KOPT-K1 (cell line): ENCODE measurements around the gene IDS.
"Not testable (repeated sequence)": the region's sequence is repeated elsewhere in the genome, so short reads cannot be mapped to it uniquely, and the experiment has no call there.

Experiments
- H3K27ac ChIP-seq: fragments of 200-600 bp; sonication (generic); 2 replicates; pipeline ENCODE4 v1.5.1; 2016; ENCODE audit warnings: antibody characterized with exemption, mild to moderate bottlenecking, low read depth, low read length; ENCODE audit not compliant: poor library complexity, severe bottlenecking
- H3K36me3 ChIP-seq: fragments of 200-600 bp; sonication (generic); 2 replicates; pipeline ENCODE4 v1.5.1; 2017; ENCODE audit warnings: antibody characterized with exemption, mild to moderate bottlenecking, low read length, moderate library complexity; ENCODE audit not compliant: insufficient read depth
- H3K9me3 ChIP-seq: fragments of 200-600 bp; sonication (generic); 2 replicates; pipeline ENCODE4 v1.5.1; 2017; ENCODE audit warnings: antibody characterized with exemption, low read length, mild to moderate bottlenecking; ENCODE audit not compliant: insufficient read depth, poor library complexity, severe bottlenecking

IDS gene

GRCh38 chrX:149537474-149537873 is 32.4 kb upstream of the IDS start:
- not testable (repeated sequence) for H3K36me3 ChIP-seq, H3K9me3 ChIP-seq, H3K27ac ChIP-seq

GRCh38 chrX:149534926-149535602 is 30.0 kb upstream of the IDS start:
- not testable (repeated sequence) for H3K9me3 ChIP-seq, H3K36me3 ChIP-seq, H3K27ac ChIP-seq

DNA sequence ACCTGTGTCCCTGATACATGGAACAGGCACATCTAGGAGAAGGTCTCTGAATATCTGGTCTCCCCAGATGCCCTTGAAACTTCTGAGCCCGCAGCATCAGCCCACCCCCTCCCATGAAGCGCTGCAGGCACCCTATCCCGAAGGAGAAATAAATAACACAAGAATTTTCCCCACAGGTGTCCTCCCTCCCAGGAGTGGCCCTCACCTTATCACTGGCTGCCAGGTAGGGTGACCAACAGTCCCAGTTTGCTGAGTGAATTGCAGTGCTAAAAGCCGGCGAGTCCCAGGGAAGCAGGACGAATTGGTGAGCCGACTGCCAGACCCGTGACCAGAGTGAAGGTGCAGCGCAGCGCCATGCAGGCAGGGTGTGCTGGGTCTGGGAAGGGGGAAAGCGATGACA is 28.9 kb upstream of the IDS start:
- H3K27ac ChIP-seq, H3K36me3 ChIP-seq, H3K9me3 ChIP-seq: not testable (repeated sequence)

DNA sequence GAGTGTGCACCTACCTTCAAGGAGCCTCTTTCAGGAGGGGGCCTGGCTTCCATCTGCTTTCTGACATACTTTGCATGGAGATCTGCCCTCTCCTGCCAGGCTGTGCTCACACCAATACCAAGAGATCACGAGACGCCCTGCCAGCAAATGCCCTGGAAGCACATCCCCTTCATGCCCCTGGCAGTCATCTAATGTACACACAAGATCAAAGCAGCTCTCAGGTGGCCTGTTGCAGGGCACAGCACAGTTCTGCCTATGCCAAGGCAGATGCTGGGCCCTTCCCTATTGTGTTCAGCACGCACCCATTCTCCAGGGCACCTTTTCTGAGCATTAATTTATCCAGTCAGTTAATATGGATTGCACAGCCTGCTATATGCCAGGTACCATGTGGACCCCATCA is 27.8 kb upstream of the IDS start:
- H3K27ac ChIP-seq, H3K9me3 ChIP-seq, H3K36me3 ChIP-seq: not testable (repeated sequence)

GRCh38 chrX:149531599-149531998 is 26.5 kb upstream of the IDS start:
- Histone ChIP-seq H3K27ac (no peak overlapping the region), H3K36me3 (no peaks in the 10 kb centered on the region; the same call in 1 of the 2 replicates), H3K9me3 (no peaks in the 10 kb centered on the region)

- Histone ChIP-seq H3K36me3 (no peaks in the 10 kb centered on the region; the same call in 1 of the 2 replicates), H3K9me3 (no peaks in the 10 kb centered on the region), H3K27ac (no peak overlapping the region)
Observed at GRCh38 chrX:149528381-149528780, 23.3 kb upstream of the IDS start.

DNA sequence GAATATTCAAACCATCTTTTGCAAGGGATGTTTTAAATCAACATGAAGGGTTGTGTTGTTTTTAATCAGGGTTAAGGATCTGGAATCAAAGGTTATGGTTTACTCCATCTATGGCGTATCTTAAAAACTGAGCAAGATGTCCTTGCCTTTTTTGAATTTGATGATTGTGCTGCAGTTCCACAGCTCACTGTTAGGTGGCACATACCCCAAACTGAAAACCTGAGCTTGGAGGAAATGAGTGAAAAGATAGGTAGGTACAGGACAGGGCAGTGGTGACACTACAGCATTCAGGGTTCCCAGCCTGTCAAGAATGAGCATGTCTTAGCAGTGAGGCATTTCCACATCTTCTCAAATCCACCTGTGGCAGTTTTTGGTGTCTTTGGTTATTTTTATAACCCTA is 22.6 kb upstream of the IDS start:
- H3K9me3 ChIP-seq, result no peaks in the 10 kb centered on the region
- no peak overlapping the region for H3K27ac ChIP-seq
- no peaks in the 10 kb centered on the region; the same call in 1 of the 2 replicates for H3K36me3 ChIP-seq

DNA sequence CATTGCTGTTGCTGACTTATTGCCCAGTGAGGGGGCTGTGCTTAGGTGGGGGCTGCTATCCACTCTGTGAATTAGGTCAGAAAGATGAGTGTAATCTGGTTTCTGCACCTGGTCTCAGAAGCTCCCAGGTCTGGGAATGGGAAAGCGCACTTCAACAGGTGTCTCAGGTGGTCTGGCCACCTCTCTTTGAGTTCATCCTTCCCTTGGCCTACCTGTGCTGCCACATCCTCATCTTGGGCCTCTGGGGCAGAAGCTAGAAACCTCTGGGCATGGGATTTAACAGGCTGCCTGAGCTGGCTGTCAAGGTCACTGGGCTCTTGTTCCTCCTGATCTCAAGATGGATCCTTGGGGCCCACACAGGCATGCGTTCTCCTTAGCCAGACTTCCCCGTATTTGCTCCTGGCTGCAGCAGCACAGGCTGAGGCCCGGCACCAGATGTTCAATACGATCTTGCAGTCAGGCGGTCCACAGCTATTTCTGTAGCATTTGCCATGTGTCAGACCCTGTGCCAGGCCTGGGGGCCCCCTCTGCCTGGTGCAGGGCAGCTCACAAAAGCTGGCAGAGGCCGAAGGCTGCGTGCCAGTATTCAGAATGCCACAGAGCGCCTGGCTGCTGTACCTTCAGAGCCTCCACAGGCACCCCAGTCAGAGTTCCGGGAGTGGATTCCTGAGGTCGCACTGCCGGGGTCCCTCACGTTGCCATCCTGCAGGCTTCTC is 21.4 kb upstream of the IDS start:
- not testable (repeated sequence) for H3K9me3 ChIP-seq, H3K36me3 ChIP-seq
- peak overlapping the region; percentile 57 for H3K27ac ChIP-seq

GRCh38 chrX:149525903-149526302 is 20.8 kb upstream of the IDS start:
- H3K36me3 ChIP-seq, H3K9me3 ChIP-seq: not testable (repeated sequence)
- peak overlapping the region; percentile 57 for H3K27ac ChIP-seq

GRCh38 chrX:149525389-149525788 is 20.3 kb upstream of the IDS start:
- not testable (repeated sequence) for H3K9me3 ChIP-seq, H3K36me3 ChIP-seq
- peak overlapping the region; percentile 57 for H3K27ac ChIP-seq

DNA sequence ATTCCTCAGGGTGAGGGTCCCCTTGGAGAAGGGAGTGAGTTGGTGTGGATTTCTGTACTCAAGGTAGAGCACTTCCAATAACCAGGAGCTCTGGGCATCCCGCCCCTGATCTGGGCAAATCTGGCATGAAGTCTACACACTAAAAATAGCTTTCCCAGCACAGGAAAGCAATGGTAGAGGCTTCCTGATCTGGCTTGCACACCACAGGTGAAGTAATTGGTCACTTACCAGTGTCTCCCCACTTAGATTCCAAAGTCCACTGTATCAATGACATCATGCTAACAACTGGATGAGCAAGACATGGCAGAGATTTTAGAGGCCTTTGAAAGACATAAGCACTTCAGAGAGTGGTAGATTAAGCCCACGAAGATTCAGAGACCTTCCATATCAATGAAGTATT is 17.8 kb upstream of the IDS start:
- Histone ChIP-seq H3K9me3 (no peaks in the 10 kb centered on the region), H3K27ac (no peak overlapping the region), H3K36me3 (no peaks in the 10 kb centered on the region)

DNA sequence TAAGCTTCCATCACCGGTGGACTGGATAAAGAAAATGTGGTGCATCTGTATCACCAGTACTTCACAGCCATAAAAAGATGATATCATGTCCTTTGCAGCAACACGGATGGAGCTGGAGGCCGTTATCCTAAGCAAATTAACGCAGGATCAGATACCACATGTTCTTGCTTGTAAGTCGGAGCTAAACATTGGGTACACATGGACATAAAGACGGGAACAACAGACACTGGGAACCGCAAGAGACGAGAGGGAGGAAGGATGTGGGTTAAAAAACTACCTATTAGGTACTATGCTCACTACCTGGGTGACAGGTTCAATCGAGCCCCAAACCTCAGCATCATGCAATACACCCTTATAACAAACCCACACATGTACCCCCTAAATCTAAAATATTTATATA is 16.3 kb upstream of the IDS start:
- Histone ChIP-seq H3K27ac (no peak overlapping the region), H3K9me3 (no peaks in the 10 kb centered on the region), H3K36me3 (no peaks in the 10 kb centered on the region)

GRCh38 chrX:149520636-149521277 is 15.7 kb upstream of the IDS start:
- not testable (repeated sequence) for H3K9me3 ChIP-seq, H3K36me3 ChIP-seq, H3K27ac ChIP-seq

GRCh38 chrX:149518236-149518635 is 13.1 kb upstream of the IDS start:
- H3K27ac ChIP-seq, result no peak overlapping the region
- H3K9me3 ChIP-seq, result no peaks in the 10 kb centered on the region
- no peaks in the 10 kb centered on the region for H3K36me3 ChIP-seq

GRCh38 chrX:149517308-149517707 is 12.2 kb upstream of the IDS start:
- no peaks in the 10 kb centered on the region for H3K9me3 ChIP-seq
- H3K27ac ChIP-seq, result no peak overlapping the region
- H3K36me3 ChIP-seq, result no peaks in the 10 kb centered on the region

GRCh38 chrX:149516604-149517003 is 11.5 kb upstream of the IDS start:
- H3K9me3 ChIP-seq, result no peaks in the 10 kb centered on the region
- no peak overlapping the region for H3K27ac ChIP-seq
- no peaks in the 10 kb centered on the region for H3K36me3 ChIP-seq
